B cell (primary cell): ENCODE measurements around the gene GMPPA. TPM values are rescaled to one million over a fixed set of nuclear protein-coding genes. Genes with fewer than 3 reads are reported as not detected.
A peak's percentile ranks its signal among the peaks of the same experiment; 100 is the strongest.

Experiments
- ATAC-seq: fragments of 200-7000 bp; cut with Tn5 transposase; one replicate; pipeline ENCODE4 v1.10.0; 2021; ENCODE audit warnings: low read depth, mild to moderate bottlenecking, moderate number of reproducible peaks, moderate library complexity
- CTCF ChIA-PET: fragments of 350-600 bp; sonication (Branson Sonifier 250); formaldehyde crosslinking; loops from one replicate; lab custom pipeline; 2021; ENCODE audit warnings: antibody characterized with exemption, inconsistent platforms; lab: Charles Lee
- POLR2A ChIA-PET: fragments of 350-600 bp; sonication (Branson Sonifier 250); formaldehyde crosslinking; loops from one replicate; lab custom pipeline; 2021; ENCODE audit warnings: antibody characterized with exemption; lab: Charles Lee
- DNase-seq: peaks from one replicate; pipeline ENCODE4 v3.0.0; 2013
- H2AFZ ChIP-seq: 2 replicates; pipeline ENCODE4 v1.6.1; 2012; ENCODE audit warnings: mild to moderate bottlenecking, low read depth, low read length; ENCODE audit not compliant: insufficient read depth, poor library complexity, severe bottlenecking
- H3K27ac ChIP-seq, 2 donors: 1 replicate in 1 of 2; 2 replicates in 1 of 2; pipeline ENCODE4 v1.5.1; 2012 to 2013; ENCODE audit warnings: low read length in 2 of 2, mild to moderate bottlenecking in 2 of 2, moderate library complexity in 1 of 2
- H3K27me3 ChIP-seq, 4 experiments: fragments of 200-600 bp in 1 of 4; sonication (generic) in 1 of 4; replicated peaks in 1 of 4; 1 replicate in 2 of 4; 2 replicates in 2 of 4; pipeline versions ENCODE4 v1.6.1 to v1.7.0; 2013 to 2016; ENCODE audit warnings: low read length in 3 of 4, mild to moderate bottlenecking in 2 of 4, mixed read lengths in 1 of 4, moderate library complexity in 1 of 4; ENCODE audit not compliant: insufficient read depth in 4 of 4, control insufficient read depth in 3 of 4; ENCODE audit errors: control extremely low read depth in 1 of 4
- H3K36me3 ChIP-seq, 2 experiments: replicated peaks in 1 of 2; 1 replicate in 1 of 2; 2 replicates in 1 of 2; pipeline versions ENCODE4 v1.6.1 to v1.7.1; 2013; ENCODE audit warnings: low read length in 1 of 2; ENCODE audit not compliant: insufficient read depth in 2 of 2, control insufficient read depth in 1 of 2; ENCODE audit errors: control extremely low read depth in 1 of 2, extremely low read depth in 1 of 2
- H3K4me1 ChIP-seq, 2 donors: fragments of 200-600 bp in 1 of 2; sonication (generic) in 1 of 2; 1 replicate in 1 of 2; 2 replicates in 1 of 2; pipeline versions ENCODE4 v1.5.1 to v1.6.1; 2013 to 2017; ENCODE audit warnings: low read length in 2 of 2; ENCODE audit not compliant: control insufficient read depth in 2 of 2, insufficient read depth in 2 of 2
- H3K4me2 ChIP-seq: replicated peaks from 2 replicates; pipeline ENCODE3; 2012; ENCODE audit warnings: mild to moderate bottlenecking, low read depth, low read length; ENCODE audit not compliant: poor library complexity, severe bottlenecking
- H3K4me3 ChIP-seq, 5 experiments: fragments of 200-600 bp in 1 of 5; sonication (generic) in 1 of 5; 1 replicate in 3 of 5; 2 replicates in 2 of 5; pipeline versions ENCODE4 v1.5.1 to v1.7.0; 2011 to 2016; ENCODE audit warnings: low read length in 4 of 5, mild to moderate bottlenecking in 4 of 5, low read depth in 2 of 5, control low read depth in 1 of 5, moderate library complexity in 1 of 5; ENCODE audit not compliant: insufficient read depth in 1 of 5; ENCODE audit errors: control extremely low read depth in 1 of 5, extremely low read depth in 1 of 5
- H3K79me2 ChIP-seq: fragments of 200-600 bp; sonication (generic); one replicate; pipeline ENCODE4 v1.6.0; 2016; ENCODE audit warnings: low read length; ENCODE audit not compliant: control insufficient read depth, insufficient read depth
- H3K9ac ChIP-seq: fragments of 200-600 bp; sonication (generic); 2 replicates; pipeline ENCODE4 v1.6.1; 2017; ENCODE audit warnings: mild to moderate bottlenecking, low read length, moderate library complexity
- H3K9me3 ChIP-seq, 3 donors: one replicate each; pipeline versions ENCODE4 v1.6.1 to v1.7.1; 2013; ENCODE audit warnings: low read length in 2 of 3; ENCODE audit not compliant: control insufficient read depth in 2 of 3, insufficient read depth in 1 of 3; ENCODE audit errors: control extremely low read depth in 1 of 3
- H4K20me1 ChIP-seq: 2 replicates; pipeline ENCODE4 v1.6.0; 2012; ENCODE audit warnings: mild to moderate bottlenecking, low read length; ENCODE audit not compliant: insufficient read depth, control insufficient read depth, poor library complexity, severe bottlenecking
- H3K27ac Mint-ChIP-seq: one replicate; pipeline ENCODE4 v1.8.0; 2021; ENCODE audit warnings: mixed read lengths
- H3K27me3 Mint-ChIP-seq: one replicate; pipeline ENCODE4 v1.8.0; 2021; ENCODE audit warnings: mixed read lengths
- H3K4me1 Mint-ChIP-seq: one replicate; pipeline ENCODE4 v1.8.0; 2021; ENCODE audit warnings: mixed read lengths
- H3K4me3 Mint-ChIP-seq: one replicate; pipeline ENCODE4 v1.8.0; 2021; ENCODE audit warnings: mixed read lengths
- H3K9me3 Mint-ChIP-seq: one replicate; pipeline ENCODE4 v1.8.0; 2022; ENCODE audit warnings: mixed read lengths; ENCODE audit not compliant: insufficient read depth
- EZH2 ChIP-seq: IDR thresholded peaks from 2 replicates; pipeline ENCODE4 v1.6.1; 2012; ENCODE audit warnings: borderline replicate concordance, low read depth, mild to moderate bottlenecking, moderate library complexity, low read length; ENCODE audit not compliant: insufficient read depth, poor library complexity, severe bottlenecking
- WGBS: methylation state at CpG from one replicate; pipeline ENCODE4 v1.1.5; 2013; ENCODE audit warnings: missing lambda C conversion rate; ENCODE audit not compliant: insufficient coverage; 5-methylcytosine and 5-hydroxymethylcytosine counted together
- intact Hi-C: fragments of 100-400 bp; cut with micrococcal nuclease; formaldehyde crosslinking; loops from one replicate; pipeline ENCODE4 v1.10.0; 2022
- polyA plus RNA-seq: library from polyadenylated mRNA; depleted of rRNA; stranded (reverse); fragments of >200 nt; gene quantifications from 2 replicates; pipeline ENCODE4 v1.2.3, GENCODE V29; 2012
- total RNA-seq, 2 donors: library from RNA; stranded (reverse); fragments of 120-200 nt in 1 of 2; gene quantifications; 1 replicate in 1 of 2; 2 replicates in 1 of 2; pipeline versions ENCODE4 v1.2.3 to v1.2.4, GENCODE V29; 2013 to 2022
- TF ChIP-seq, protein P1 (sequence below): fragments of 200-600 bp; IDR thresholded peaks from one replicate; pipeline ENCODE4 v1.8.0; 2022; ENCODE audit warnings: antibody characterized with exemption, mild to moderate bottlenecking

The GMPPA gene
- total and polyA plus RNA-seq, 2 donors (not counting 1 experiment from before 2014, with no cell fraction given), result 27.8 to 67.9 TPM

DNA sequence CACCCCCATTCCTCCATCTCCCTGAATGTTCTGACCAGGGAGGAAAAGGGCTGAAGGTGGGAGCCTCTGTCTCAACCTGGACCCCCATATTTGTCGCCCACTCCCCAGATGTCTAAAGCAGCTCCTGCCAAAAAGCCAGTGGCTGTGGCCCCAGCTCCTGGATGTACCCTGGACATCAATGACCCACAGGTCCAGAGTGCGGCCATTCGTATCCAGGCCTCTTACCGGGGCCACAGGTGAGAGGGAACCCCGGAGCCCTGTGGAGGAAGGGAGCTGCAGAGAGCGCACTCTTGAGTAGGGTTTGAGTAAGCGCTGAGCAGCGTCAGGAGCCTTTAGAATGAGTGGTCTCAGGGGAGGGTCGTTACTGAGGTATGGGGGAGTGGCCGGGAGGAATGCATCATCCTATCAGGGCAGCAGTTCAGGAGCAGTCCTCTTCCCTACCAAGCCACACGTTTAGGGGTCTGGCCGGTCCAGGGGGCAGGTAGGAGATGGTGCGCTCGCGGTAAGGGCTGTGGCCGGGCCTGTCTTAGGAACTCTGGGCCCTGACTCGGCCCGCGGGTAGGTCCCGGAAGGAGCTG, 2.4 kb upstream of the GMPPA start:
- Histone ChIP-seq H3K4me3 (no peak overlapping the region), H3K9me3 (peaks cover 0 to 21% (median 0%) of the 10 kb centered on the region in 3 donors), H3K27ac (no peak overlapping the region), H3K4me1 (peaks cover 38% of the 10 kb centered on the region in 2 donors), H3K27me3 (peaks cover 0 to 67% (median 31%) of the 10 kb centered on the region in 4 experiments), H3K4me2 (peak overlapping the region; percentile 98), H2AFZ (peak overlapping the region; percentile 30), H4K20me1 (no peaks in the 10 kb centered on the region), H3K9ac (no peak overlapping the region), H3K36me3 (peaks cover 0 to under 1% of the 10 kb centered on the region in 2 experiments), H3K79me2 (peaks cover 19% of the 10 kb centered on the region)
- WGBS, result 30% methylated on average over 16 of the region's 20 CpGs
- POLR2A ChIA-PET, result interaction anchor here (0.6 to 2.8 kb wide), 2 partner anchors 108 to 242 kb away, joined by 3 to 10 read pairs; partner anchors contain the start of genes DNPEP and TUBA4A
- TF ChIP-seq, protein P1, sequence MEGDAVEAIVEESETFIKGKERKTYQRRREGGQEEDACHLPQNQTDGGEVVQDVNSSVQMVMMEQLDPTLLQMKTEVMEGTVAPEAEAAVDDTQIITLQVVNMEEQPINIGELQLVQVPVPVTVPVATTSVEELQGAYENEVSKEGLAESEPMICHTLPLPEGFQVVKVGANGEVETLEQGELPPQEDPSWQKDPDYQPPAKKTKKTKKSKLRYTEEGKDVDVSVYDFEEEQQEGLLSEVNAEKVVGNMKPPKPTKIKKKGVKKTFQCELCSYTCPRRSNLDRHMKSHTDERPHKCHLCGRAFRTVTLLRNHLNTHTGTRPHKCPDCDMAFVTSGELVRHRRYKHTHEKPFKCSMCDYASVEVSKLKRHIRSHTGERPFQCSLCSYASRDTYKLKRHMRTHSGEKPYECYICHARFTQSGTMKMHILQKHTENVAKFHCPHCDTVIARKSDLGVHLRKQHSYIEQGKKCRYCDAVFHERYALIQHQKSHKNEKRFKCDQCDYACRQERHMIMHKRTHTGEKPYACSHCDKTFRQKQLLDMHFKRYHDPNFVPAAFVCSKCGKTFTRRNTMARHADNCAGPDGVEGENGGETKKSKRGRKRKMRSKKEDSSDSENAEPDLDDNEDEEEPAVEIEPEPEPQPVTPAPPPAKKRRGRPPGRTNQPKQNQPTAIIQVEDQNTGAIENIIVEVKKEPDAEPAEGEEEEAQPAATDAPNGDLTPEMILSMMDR, result no peak
- no peak for TF ChIP-seq EZH2
- H3K4me3 Mint-ChIP-seq, result peak overlapping the region; percentile 93
- no peak overlapping the region for H3K27ac Mint-ChIP-seq
- H3K4me1 Mint-ChIP-seq, result peaks cover 32% of the 10 kb centered on the region
- intact Hi-C loops, result loop anchor here (5.0 kb wide), 3 partner anchors 219 to 1224 kb away; partner anchors contain the start of genes AAMP, CNPPD1, DNAJB2 and PNKD
- CTCF ChIA-PET, result interaction anchor here (0.8 to 10.4 kb wide), 10 partner anchors 10 to 146 kb away, joined by 3 to 123 read pairs (median 4); partner anchors contain the start of gene DNPEP
- DNase-seq (no peak), ATAC-seq (no peak)
- peaks cover 47% of the 10 kb centered on the region for H3K27me3 Mint-ChIP-seq
- H3K9me3 Mint-ChIP-seq, result no peaks in the 10 kb centered on the region
